HG03354 (cell line): ENCODE data around the gene ARL14EPL.
"Not testable (repeated sequence)": the region's sequence is repeated elsewhere in the genome, so short reads cannot be mapped to it uniquely, and the experiment has no call there.

ENCODE experiments used
- ATAC-seq: cut with Tn5 transposase; IDR thresholded peaks from one replicate; pipeline ENCODE4 v1.9.1; 2021; ENCODE audit warnings: mild to moderate bottlenecking; ENCODE audit not compliant: unreplicated experiment, poor library complexity, severe bottlenecking

Gene ARL14EPL

GRCh38 chr5:116045821-116046220 is 13.5 kb downstream of the ARL14EPL start:
- ATAC-seq, result no peak

- ATAC-seq, result no peak
Measured at GRCh38 chr5:116046261-116046660, 14.0 kb downstream of the ARL14EPL start.

GRCh38 chr5:116046823-116047222 is 14.6 kb downstream of the ARL14EPL start:
- no peak for ATAC-seq

GRCh38 chr5:116058346-116058936 is 26.2 kb downstream of the ARL14EPL start:
- ATAC-seq, result no peak

GRCh38 chr5:116062352-116062751 is 30.1 kb downstream of the ARL14EPL start:
- ATAC-seq, result no peak

- no peak for ATAC-seq
Measured at GRCh38 chr5:116063950-116064349, 31.7 kb downstream of the ARL14EPL start.

- ATAC-seq, result peak; percentile 73
Measured at GRCh38 chr5:116068028-116068632, 35.9 kb downstream of the ARL14EPL start.

GRCh38 chr5:116071211-116071610 is 38.9 kb downstream of the ARL14EPL start:
- ATAC-seq, result no peak

GRCh38 chr5:116075191-116075831 is 43.0 kb downstream of the ARL14EPL start:
- ATAC-seq, result no peak

GRCh38 chr5:116076496-116076895 is 44.2 kb downstream of the ARL14EPL start:
- ATAC-seq, result peak; percentile 99

- ATAC-seq, result no peak
Measured at GRCh38 chr5:116078199-116078598, 45.9 kb downstream of the ARL14EPL start.

- peak; percentile 40 for ATAC-seq
Measured at GRCh38 chr5:116084287-116084691, 52.0 kb downstream of the ARL14EPL start.

- peak; percentile 92 for ATAC-seq
Measured at GRCh38 chr5:116084871-116085715, 52.8 kb downstream of the ARL14EPL start, which contains the start of gene COMMD10. COMMD10 (plus strand) TSS chr5:116085025.

GRCh38 chr5:116086309-116086708 is 54.0 kb downstream of the ARL14EPL start:
- ATAC-seq, result not testable (repeated sequence)

- no peak for ATAC-seq
Measured at GRCh38 chr5:116088062-116088461, 55.8 kb downstream of the ARL14EPL start.

GRCh38 chr5:116090302-116090701 is 58.0 kb downstream of the ARL14EPL start:
- no peak for ATAC-seq

GRCh38 chr5:116091416-116091815 is 59.1 kb downstream of the ARL14EPL start:
- no peak for ATAC-seq

GRCh38 chr5:116097301-116097700 is 65.0 kb downstream of the ARL14EPL start:
- no peak for ATAC-seq

GRCh38 chr5:116098998-116099397 is 66.7 kb downstream of the ARL14EPL start:
- ATAC-seq, result no peak

- ATAC-seq, result not testable (repeated sequence)
Measured at GRCh38 chr5:116104941-116105340, 72.7 kb downstream of the ARL14EPL start.
